ENCODE measurements around the gene ARID1B.

- TF ChIP-seq, protein P1, sequence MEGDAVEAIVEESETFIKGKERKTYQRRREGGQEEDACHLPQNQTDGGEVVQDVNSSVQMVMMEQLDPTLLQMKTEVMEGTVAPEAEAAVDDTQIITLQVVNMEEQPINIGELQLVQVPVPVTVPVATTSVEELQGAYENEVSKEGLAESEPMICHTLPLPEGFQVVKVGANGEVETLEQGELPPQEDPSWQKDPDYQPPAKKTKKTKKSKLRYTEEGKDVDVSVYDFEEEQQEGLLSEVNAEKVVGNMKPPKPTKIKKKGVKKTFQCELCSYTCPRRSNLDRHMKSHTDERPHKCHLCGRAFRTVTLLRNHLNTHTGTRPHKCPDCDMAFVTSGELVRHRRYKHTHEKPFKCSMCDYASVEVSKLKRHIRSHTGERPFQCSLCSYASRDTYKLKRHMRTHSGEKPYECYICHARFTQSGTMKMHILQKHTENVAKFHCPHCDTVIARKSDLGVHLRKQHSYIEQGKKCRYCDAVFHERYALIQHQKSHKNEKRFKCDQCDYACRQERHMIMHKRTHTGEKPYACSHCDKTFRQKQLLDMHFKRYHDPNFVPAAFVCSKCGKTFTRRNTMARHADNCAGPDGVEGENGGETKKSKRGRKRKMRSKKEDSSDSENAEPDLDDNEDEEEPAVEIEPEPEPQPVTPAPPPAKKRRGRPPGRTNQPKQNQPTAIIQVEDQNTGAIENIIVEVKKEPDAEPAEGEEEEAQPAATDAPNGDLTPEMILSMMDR (conservative IDR thresholded peaks at IDR 0.05; ENCODE audit: low read depth, low read length) = no peak
- TF ChIP-seq RFX5 (IDR thresholded peaks at IDR 0.05; ENCODE audit: low read depth, low read length) (no peak), FOS (IDR thresholded peaks at IDR 0.05; ENCODE audit: low read depth, low read length) (no peak), POLR2A (IDR thresholded peaks at IDR 0.05; ENCODE audit: low read depth, low read length) (no peak), MAFK (IDR thresholded peaks at IDR 0.05; ENCODE audit: low read depth, low read length) (peak; percentile 66), RAD21 (IDR thresholded peaks at IDR 0.05; ENCODE audit: low read length) (no peak), CEBPB (IDR thresholded peaks at IDR 0.05; ENCODE audit: low read depth, low read length) (no peak), BHLHE40 (IDR thresholded peaks at IDR 0.05; ENCODE audit: low read depth, low read length) (no peak), MAZ (IDR thresholded peaks at IDR 0.05; ENCODE audit: borderline replicate concordance, low read depth, low read length) (no peak), RCOR1 (IDR thresholded peaks at IDR 0.05; ENCODE audit: insufficient replicate concordance, low read length) (no peak), SMC3 (IDR thresholded peaks at IDR 0.05; ENCODE audit: low read depth, low read length) (no peak), CHD1 (IDR thresholded peaks at IDR 0.05; ENCODE audit: low read depth, low read length) (no peak), NFE2L2 (IDR thresholded peaks at IDR 0.05; ENCODE audit: low read depth, low read length) (no peak)
- TF ChIP-seq, protein P2, sequence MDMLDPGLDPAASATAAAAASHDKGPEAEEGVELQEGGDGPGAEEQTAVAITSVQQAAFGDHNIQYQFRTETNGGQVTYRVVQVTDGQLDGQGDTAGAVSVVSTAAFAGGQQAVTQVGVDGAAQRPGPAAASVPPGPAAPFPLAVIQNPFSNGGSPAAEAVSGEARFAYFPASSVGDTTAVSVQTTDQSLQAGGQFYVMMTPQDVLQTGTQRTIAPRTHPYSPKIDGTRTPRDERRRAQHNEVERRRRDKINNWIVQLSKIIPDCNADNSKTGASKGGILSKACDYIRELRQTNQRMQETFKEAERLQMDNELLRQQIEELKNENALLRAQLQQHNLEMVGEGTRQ (IDR thresholded peaks at IDR 0.05; ENCODE audit: low read depth, low read length) = no peak; the same call in 1 of the 2 replicates
These were observed 236.6 kb downstream of the ARID1B start for GRCh38 chr6:157013649-157014304.

Measured in IMR-90 (cell line).